Measurements from ENCODE around the gene SLC25A25.

The SLC25A25 gene

DNA sequence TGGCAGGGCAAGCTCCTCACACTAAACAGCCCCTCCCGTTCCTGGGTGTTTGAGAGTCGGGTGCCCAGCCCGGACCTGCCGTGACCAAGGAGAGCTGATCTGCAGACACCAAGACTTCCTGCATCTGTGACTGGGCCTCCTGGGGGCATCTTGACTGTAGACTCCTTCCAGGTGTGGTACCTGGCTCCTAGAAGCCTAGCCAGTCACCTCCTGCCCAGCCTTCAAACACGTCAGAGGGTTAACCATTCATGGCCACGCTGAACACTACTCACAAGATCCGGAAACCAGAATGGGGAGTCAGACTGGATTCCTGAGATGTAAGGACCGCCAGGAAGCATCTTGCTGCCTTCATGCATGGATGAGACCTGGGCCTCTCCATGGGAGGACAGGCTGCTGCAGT, 77.5 kb downstream of the SLC25A25 start:
- no peak for DNase-seq

DNA sequence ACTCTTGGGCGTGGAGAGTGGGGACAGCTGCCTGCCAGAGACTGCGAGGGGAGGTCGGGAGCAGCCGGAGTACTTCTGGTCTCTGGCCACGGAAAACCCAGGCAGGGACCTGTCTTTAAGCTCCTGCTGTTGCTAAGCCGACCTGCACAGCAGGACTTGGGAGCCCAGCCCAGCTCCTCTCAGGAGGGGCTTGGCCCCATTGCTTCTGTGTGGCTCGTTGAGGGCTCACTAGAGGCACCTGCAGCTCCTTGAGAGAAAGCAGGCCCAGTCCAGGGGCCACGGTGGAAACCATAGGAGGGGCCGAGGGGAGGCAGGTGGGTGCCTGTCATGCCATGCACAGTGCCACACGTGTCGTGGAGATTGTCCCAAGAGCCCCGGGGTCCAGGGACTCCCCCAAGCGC, 77.9 kb downstream of the SLC25A25 start:
- no peak for DNase-seq

DNA sequence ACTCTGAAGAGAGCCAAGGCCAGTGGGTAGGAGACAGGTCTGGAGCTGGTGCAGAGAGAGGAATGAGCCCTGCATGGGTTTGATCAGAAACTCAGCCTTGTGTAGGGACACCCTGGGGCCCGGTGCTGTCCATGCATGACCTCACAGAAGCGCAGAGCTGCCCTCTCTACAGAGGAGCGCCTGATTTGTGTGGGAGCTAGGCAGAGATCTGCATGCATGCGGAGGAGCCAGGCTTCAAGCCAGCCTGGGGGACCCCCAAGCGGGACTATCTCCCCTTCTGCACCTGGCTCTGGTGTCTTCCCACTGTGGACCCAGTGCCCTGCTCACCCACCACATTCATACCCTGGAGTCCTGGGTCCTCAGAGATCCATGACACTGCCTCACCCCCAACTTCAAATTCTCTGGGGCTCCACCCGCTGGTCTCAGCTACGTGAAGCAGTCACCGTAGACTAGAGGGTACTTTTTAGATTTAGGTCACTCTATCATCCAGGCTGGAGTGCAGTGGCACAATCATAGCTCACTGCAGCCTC, 78.6 kb downstream of the SLC25A25 start:
- DNase-seq, result no peak

DNA sequence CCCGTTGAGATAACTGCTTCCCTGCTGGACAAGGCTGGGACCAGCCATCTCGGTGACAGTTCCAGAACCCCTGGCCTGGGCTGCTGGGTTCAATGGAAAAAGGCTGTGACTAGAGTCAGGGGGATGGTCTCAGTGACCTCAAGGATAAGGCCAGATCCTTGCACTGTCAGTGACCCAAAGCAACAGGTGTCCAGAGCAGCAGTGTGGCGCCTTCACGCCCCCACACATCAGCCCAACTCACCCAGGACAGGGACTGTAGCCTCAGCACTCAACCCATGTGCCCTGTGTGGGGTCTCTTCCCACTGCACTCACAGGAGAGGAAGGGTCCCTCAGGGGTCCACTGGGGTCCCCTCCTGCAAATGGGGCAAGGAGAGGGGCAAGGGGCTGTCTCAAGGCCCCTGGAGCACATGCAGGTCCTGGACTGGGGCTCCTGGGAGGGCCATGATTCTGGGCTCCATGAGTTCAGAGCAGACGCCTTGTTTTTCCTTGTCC, 80.5 kb downstream of the SLC25A25 start:
- no peak for DNase-seq

DNA sequence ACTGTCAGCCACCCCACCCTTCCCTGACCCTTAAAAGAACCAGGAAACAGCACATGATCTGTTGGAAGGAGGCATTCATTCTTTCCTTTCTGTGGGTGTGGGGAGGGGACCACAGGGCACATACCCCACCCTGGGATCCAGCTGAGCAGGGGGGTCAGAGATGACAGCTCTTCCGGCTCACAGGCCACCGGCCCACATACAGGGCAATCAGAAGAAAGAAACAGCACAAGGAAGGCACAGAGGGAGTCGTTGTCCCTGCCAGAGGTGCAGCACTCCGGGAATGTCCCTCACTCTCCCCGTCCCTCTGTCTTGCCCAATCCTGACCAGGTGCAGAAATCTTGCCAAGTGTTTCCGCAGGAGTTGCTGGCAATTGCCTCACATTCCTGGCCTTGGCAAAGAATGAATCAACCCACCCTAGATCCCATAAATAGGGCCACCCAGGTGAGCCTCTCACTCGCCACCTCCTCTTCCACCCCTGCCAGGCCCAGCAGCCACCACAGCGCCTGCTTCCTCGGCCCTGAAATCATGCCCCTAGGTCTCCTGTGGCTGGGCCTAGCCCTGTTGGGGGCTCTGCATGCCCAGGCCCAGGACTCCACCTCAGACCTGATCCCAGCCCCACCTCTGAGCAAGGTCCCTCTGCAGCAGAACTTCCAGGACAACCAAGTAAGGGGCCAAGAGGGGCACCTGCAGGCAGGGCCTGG, 81.1 kb downstream of the SLC25A25 start, which contains the start of gene LCN2:
TSS of gene LCN2 (plus strand) at position 453 of the 701 bp plus-strand sequence. CDS start at position 526, 73 bp downstream.
- no peak for DNase-seq

DNA sequence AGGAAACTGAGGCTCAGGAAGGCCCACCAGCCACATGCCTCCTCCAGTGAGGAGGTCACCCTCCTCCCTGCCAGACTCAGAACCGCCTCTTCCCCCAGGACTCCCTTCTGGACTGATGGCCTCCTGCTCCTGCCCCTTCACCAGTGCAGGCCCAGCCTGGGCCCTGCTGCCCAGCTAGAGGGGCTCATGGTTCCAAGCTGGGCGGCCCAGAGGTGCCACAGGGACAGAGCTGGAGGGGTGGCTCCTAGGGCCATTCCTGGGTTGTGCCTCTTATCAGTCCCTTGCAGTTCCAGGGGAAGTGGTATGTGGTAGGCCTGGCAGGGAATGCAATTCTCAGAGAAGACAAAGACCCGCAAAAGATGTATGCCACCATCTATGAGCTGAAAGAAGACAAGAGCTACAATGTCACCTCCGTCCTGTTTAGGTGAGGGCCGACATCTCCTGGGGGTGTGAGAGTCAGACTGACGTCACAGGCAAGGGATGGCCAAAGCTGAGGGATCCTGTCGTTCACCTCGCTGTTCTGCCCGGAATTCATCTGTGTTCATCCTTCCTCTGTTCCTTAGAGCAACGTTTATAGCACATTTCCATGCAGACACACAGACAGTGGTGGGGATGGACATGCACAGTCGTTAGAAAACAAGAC, 82.0 kb downstream of the SLC25A25 start:
- no peak for DNase-seq

DNA sequence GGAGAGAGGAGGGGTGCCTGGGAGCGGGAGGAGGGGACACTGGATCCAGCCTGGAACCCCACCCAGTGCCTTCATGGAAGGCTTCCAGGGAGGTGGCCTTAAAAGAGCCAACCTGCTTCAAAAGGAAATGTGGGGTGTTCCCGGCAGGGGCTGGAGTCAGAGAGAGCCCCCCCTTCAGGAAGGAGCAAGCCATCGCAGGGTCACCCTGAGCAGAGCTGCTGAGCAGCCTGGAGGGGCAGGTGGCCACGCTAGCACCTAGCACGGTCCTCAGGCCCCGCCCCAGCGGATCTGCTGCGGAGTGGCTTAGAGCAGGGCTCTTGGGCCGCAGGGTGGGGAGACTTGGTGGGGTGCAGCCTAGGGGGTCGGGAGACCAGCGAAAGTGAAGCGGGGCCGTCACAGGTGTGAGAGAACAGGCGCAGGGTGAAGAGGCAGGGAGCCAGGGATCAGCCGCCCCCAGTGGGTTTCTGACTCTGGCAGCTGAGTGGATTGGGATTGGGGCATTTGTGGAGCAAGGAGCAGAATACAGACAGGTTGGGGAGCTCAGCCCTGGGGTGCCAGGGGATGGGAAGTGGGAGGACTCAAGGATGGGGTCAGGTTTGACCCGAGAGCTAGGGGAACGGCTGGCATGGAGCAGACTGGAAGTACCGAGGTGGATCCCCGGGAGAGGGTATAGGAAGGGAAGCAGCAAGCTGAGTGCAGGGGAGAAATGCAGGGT, 82.7 kb downstream of the SLC25A25 start:
- peak in 1 of 5 experiments; percentile 30 for DNase-seq

DNA sequence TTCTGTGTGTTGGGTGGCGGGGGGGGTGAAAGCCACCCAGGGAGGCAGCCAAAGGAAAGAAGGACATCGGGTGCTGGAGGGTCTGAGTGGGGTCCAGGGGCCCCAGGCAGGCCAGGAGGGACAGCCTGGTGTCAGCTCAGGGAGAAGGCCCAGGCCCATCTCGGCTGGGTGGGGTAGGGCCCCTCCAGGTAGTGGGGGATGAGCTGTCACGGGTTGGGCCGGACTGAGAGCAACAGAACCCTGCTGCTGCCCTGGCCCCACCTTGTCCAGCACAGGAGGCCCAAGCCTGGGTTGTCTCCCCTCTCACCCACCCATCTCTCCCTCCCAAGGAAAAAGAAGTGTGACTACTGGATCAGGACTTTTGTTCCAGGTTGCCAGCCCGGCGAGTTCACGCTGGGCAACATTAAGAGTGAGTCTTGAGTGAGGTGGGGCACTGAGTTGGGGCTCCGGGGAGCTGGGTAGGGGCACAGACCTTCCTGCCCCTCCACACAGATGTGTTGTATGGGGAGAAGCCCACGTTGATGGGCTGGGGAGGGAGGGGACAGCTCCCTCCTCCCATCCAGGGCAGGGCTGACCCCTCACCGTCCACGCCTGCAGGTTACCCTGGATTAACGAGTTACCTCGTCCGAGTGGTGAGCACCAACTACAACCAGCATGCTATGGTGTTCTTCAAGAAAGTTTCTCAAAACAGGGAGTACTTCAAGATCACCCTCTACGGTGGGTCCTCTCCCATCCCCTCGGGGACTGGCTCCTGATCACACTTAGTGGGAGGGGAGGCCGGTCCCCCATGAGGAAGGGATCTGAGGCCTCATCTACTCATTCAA, 83.5 kb downstream of the SLC25A25 start:
- no peak for DNase-seq

DNA sequence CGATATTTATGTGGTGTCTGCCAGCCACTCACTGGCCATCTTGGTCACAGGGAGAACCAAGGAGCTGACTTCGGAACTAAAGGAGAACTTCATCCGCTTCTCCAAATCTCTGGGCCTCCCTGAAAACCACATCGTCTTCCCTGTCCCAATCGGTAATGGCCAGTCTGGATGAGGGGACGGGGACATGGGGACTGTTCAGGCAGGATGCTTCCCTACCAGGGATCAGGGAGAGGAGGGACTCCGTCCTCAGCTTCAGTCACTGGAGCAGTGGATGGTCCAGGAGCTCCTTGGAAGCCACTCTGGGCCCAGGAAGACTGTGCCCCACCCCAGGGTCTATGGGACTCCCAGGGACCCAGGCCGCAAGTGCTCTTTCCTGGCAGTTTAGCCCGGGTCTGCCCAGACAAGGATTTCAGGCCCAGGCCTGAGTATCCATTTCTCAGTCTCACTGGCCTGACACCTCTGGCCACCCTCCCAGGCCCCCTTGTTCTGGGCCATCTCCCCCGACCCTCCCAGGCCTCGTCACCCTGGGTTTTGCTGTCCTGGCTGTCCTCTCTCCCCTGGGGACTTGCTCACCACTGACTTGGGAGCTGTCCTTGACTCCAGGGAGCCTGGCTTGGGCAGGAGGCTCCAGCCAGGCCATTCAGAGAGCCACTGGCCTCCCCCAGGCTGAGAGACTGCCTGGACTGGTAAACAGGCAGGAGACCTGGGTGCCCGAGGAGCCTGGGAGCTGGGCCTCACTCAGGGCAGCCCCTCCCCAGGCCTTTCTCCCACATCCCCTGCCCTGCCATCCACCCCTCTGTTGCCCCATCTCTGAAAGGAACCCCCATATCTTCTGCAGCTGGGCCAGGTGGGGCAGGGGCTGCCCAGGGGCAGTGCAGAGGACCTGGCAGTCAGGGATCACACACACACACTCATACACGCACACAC, 84.4 kb downstream of the SLC25A25 start:
- no peak for DNase-seq

DNA sequence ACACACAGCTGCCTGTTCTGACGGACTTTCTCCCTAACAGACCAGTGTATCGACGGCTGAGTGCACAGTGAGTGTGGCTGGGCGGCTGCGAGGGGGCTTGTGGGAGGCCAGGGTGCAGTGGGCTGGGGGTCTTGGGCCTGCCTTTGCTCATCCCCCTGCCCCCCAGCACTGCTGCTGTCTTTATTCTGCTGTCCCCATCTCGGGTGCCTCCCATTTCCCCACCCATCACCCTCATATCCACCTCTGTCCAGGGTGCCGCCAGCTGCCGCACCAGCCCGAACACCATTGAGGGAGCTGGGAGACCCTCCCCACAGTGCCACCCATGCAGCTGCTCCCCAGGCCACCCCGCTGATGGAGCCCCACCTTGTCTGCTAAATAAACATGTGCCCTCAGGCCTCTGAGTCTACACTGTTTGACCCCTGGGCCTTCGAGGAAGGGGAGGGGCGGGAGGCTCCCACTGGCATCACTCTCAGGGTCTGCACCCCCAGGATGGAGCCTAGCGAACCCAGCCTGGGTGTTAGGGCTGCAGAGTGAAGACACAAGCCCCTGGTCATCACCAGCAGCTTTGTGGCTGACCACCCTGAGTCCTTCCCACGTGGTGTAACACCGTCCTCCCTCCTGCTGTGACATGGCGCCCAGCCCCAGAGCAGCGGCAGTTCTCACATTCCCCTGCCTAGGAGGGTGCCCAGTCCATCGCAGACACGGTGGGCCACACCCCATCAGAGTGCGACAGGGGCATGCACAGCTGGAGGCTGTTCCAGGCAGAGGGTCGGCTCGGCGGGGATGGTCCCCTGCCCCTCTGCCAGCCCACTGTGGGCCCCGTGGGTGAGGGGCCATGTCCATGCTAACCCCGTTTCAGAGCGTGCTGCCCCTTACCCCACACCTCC, 85.3 kb downstream of the SLC25A25 start:
- no peak for DNase-seq

DNA sequence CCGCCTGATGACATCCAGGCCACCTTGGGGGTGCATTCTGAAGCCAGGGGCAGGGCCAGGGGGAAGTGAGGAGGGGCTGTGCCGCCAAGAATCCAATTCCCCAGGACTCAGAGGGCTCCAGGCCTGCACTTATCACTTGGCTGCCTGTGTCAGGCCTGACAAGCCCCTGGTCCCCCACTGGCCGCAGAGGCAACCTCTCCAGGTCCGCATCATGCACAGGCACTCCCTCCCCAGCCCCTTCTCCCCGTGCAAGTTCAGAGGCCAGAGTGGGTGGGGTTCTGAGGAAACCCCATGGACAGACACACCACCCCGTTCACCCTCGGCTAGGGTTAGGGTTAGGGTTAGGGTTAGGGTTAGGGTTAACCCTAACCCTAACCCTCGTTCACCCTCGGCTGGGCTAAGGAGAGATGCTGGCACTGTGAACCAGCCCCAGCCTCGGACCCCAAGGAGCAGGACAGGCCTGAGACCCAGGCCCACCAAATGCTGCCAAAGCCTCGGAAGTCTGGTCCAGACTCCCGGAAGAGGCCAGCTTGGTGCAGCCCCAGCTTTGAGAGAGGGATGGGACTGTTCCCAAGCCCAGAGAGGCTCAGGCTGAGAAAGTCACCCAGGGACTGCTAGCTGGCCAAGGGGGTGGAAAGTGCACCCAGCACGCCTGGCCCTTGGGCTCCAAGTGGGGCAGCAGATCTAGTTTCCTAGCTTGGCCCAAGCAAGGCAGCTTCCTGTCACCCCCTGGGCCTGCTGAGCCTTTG, 86.1 kb downstream of the SLC25A25 start:
- DNase-seq, result no peak

DNA sequence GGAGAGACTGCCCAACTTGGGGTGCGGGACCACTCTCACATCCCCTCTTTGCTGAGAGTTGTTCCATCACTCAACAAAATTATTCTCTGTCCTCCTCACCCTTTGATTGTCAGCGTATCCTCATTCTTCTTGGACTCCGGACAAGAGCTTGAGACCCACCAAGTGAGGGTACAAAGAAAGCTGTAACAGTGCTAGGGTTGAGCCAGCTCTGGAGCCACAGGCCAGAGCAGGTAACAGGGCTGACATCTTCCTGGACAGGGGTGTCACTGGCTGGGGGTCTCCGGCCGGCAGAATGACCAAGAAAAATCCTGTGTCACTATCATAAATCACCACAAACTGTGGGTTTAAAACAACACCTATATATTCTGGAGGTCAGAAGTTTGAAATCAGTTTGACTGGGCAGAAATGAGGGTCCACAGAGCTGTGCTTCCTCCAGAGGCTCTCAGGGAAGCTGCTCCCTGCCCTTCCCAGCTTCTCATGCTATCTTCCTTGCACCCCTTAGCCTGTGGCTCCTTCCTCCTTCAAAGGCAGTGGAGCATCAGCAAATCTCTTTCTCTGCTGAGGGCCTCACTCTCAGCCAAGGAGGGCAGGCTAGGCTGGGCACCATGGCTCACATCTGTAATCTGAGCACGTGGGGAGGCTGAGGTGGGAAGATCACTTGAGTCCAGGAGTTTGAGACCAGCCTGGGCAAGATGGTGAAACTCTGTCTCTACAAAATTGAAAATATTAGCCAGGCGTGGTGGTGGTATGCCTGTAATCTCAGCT, 87.9 kb downstream of the SLC25A25 start:
- no peak for DNase-seq

All from T-helper 2 cell (primary cell).